HG03135 (cell line): Measurements from ENCODE around the gene C1QL2.

Experiments used
- ATAC-seq: cut with Tn5 transposase; IDR thresholded peaks from one replicate; pipeline ENCODE4 v1.9.1; 2021; ENCODE audit warnings: mild to moderate bottlenecking, moderate library complexity; ENCODE audit not compliant: unreplicated experiment

The C1QL2 gene

GRCh38 chr2:119109866-119110265 is 48.7 kb downstream of the C1QL2 start:
- ATAC-seq = no peak

GRCh38 chr2:119108186-119108585 is 50.4 kb downstream of the C1QL2 start:
- ATAC-seq = no peak

- ATAC-seq = no peak
Observed at GRCh38 chr2:119106301-119106897, 52.2 kb downstream of the C1QL2 start.
